DND-41 (cell line): ENCODE measurements around the gene RHBDD1.

ENCODE experiments used
- CTCF ChIP-seq: IDR thresholded peaks from 2 replicates; pipeline ENCODE4 v1.5.1; 2012; ENCODE audit warnings: borderline replicate concordance, low read length, moderate library complexity, mild to moderate bottlenecking; ENCODE audit not compliant: poor library complexity, severe bottlenecking; ENCODE audit errors: extremely low read depth
- EZH2 ChIP-seq: IDR thresholded peaks from 3 replicates; pipeline ENCODE4 v1.6.1; 2012; ENCODE audit warnings: borderline replicate concordance, low read depth, mild to moderate bottlenecking, moderate library complexity, low read length, inconsistent platforms; ENCODE audit not compliant: severe bottlenecking

GRCh38 chr2:227006189-227006897 lies 170.5 kb downstream of the RHBDD1 start:
- TF ChIP-seq CTCF (no peak), EZH2 (no peak)
